DND-41 (cell line): Measurements from ENCODE around the gene DNAH14.

Source experiments
- EZH2 ChIP-seq: IDR thresholded peaks from 3 replicates; pipeline ENCODE4 v1.6.1; 2012; ENCODE audit warnings: borderline replicate concordance, low read depth, mild to moderate bottlenecking, moderate library complexity, low read length, inconsistent platforms; ENCODE audit not compliant: severe bottlenecking
- TF ChIP-seq, protein P1 (sequence below): IDR thresholded peaks from 2 replicates; pipeline ENCODE4 v1.5.1; 2012; ENCODE audit warnings: borderline replicate concordance, low read length, moderate library complexity, mild to moderate bottlenecking; ENCODE audit not compliant: poor library complexity, severe bottlenecking; ENCODE audit errors: extremely low read depth

DNA sequence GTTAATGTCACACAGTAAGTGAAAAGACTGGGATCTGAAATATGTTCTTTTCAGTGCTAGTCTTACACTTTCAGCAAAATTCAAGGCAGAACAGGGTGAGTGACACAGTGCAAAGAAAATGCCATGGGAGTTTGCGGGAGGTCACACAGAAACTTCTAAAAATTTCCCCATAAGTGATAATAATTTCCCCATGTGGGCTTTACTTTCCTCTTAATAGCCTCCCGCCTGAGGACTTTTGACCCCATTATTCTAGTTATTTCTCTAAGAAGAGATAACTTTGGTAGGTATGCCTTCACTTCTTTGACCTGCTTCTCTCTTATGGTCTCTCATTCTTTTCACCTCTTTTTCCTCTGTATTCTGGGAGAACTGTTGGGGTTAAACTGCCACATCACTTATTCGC is 8.1 kb upstream of the DNAH14 start:
- TF ChIP-seq, protein P1, sequence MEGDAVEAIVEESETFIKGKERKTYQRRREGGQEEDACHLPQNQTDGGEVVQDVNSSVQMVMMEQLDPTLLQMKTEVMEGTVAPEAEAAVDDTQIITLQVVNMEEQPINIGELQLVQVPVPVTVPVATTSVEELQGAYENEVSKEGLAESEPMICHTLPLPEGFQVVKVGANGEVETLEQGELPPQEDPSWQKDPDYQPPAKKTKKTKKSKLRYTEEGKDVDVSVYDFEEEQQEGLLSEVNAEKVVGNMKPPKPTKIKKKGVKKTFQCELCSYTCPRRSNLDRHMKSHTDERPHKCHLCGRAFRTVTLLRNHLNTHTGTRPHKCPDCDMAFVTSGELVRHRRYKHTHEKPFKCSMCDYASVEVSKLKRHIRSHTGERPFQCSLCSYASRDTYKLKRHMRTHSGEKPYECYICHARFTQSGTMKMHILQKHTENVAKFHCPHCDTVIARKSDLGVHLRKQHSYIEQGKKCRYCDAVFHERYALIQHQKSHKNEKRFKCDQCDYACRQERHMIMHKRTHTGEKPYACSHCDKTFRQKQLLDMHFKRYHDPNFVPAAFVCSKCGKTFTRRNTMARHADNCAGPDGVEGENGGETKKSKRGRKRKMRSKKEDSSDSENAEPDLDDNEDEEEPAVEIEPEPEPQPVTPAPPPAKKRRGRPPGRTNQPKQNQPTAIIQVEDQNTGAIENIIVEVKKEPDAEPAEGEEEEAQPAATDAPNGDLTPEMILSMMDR: no peak
- TF ChIP-seq EZH2: no peak
